Fibroblast of skin of left biceps (primary cell): ENCODE results near the gene MYCBP2.
"Not testable (repeated sequence)": the region's sequence is repeated elsewhere in the genome, so short reads cannot be mapped to it uniquely, and the experiment has no call there.

Experiments used
- DNase-seq, 2 experiments: peaks; one replicate each; pipeline ENCODE4 v3.0.0-alpha.2; 2013; ENCODE audit warnings: low read depth in 2 of 2

The MYCBP2 gene

DNA sequence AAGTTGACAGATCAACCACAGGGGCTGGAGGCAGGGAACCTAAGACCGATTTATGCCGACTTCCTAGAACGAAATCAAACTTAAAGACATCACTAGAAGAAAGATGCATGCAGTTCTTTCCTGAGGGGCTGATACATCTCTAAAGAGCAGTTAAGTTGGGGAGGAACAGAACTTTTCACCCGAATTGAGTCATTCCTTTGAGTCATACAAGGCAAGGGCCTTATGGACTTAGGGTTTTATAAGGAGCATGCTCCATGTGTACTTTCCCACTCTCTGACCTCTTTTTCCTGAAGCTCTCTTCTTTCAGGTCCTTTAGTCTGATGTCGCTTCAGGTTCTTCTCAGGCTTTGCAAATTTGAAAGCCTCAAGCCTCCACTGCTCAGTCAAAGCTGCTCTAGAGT is 292.0 kb downstream of the MYCBP2 start:
- no peak for DNase-seq

GRCh38 chr13:77033717-77034302 is 293.1 kb downstream of the MYCBP2 start:
- no peak for DNase-seq

DNA sequence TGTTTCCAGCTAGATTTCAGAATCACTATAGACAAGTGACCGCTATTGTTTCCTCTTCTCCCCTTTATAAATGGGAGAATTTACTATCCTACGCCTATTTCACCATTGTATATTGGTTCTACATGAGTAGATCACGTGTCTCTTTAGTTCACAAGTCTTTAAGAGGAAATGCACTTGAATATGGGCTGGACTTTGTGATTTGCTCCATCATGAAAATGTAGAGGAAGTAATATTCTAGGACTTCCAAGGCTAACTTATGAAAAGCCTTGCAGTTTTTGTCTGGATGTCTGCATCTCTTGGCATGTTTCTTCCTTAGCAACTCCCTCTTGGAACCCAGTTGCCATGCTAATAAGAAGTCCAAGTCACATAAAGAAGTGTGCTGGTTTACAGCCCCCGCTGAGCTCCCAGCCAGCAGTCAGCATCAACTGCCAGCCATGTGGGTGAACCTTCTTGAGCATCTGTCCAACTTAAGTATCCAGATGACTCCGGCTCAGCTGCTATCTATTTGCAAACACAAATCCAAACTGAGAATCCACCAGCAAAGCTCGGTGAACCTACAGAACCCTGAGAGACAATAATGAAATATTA is 295.1 kb downstream of the MYCBP2 start:
- no peak for DNase-seq

DNA sequence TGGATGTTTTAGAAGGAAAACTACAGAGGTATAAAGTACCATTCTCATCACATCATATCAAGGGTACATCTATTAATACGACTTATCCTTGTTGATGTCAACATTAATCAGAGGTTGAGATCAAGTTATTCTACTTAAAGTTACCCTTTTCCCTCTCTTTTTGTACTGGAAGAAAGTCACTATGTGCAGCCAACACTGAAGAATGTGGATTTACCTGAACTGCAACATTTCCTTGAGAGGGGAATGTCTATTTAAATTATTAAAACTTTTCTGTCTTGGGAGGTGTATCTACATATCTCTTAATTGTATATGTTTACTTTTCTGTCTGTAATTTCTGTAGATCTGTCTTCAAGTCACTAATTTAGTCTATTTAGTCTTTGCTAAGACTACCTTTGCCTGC is 297.5 kb downstream of the MYCBP2 start:
- no peak for DNase-seq

DNA sequence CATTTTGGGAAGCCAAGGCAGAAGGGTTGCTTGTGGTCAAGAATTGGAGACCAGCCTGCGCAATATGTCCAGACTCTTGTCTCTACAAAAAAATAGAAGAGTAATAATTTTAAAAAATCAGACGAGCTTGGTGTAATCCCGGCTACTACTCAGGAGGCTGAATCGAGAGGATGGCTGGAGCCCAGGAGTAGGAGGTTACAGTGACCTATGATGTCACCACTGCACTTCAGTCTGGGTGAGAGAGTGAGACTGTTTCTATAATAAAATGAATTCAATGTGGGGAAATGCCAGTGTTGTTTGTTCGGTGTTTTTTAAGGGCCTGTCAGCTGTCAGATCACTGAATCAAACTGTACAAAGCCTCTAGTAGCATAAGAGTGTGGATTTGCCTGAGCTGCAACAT is 298.7 kb downstream of the MYCBP2 start:
- no peak for DNase-seq

- peak; percentile 85 to 88 for DNase-seq
These were observed 299.9 kb downstream of the MYCBP2 start, which contains the start of gene FBXL3 for GRCh38 chr13:77026861-77027621. FBXL3 (minus strand) TSS chr13:77027159; CDS start chr13:77021860, 5,299 bp downstream.

GRCh38 chr13:77026255-77026860 is 300.5 kb downstream of the MYCBP2 start:
- DNase-seq: no peak

DNA sequence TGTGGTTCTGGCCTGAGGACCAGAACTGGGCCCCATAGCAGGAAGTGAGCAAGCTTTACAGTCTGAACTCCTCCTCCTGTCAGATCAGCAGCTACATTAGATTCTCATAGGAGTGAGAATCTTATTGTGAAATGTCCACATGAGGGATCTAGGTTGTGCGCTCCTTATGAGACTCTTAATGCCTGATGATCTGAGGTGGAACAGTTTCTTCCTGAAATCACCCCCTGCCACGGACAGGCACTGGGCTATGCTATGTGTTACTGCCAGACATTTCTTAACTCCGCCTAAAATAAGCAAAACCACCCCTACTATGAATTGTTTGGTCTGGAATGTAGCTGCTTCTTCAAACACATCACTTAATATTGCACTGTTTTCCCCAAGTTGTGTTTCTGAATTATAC is 304.6 kb downstream of the MYCBP2 start:
- DNase-seq: no peak

GRCh38 chr13:77019756-77020155 is 307.1 kb downstream of the MYCBP2 start:
- no peak for DNase-seq

GRCh38 chr13:77016888-77017623 is 309.8 kb downstream of the MYCBP2 start:
- no peak for DNase-seq

DNA sequence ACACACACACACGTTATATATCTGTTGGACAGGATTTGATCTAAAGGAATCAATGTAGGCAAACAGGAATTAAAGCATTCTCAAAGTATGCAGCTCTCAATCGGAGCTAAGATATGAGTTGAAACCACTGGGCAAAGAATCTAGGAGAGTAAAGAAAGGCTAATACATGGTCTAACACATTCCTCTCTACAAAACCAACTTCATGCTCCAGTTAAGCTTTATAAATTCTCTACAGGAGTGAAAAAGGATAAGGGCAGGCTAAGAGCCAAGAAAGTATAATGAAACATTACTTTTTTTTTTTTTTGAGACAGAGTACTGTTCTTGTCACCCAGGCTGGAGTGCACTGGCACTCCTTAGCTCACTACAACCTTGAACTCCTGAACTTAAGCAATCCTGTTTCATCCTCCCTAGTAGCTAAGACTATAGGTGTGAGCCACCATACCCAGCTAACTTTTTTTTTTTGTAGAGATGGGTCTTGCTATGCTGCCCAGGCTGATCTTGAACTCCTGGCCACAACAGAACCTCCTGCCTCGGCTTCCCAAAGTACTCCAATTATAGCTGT is 310.6 kb downstream of the MYCBP2 start:
- DNase-seq: no peak

GRCh38 chr13:77014906-77015685 is 311.8 kb downstream of the MYCBP2 start:
- DNase-seq: no peak

DNA sequence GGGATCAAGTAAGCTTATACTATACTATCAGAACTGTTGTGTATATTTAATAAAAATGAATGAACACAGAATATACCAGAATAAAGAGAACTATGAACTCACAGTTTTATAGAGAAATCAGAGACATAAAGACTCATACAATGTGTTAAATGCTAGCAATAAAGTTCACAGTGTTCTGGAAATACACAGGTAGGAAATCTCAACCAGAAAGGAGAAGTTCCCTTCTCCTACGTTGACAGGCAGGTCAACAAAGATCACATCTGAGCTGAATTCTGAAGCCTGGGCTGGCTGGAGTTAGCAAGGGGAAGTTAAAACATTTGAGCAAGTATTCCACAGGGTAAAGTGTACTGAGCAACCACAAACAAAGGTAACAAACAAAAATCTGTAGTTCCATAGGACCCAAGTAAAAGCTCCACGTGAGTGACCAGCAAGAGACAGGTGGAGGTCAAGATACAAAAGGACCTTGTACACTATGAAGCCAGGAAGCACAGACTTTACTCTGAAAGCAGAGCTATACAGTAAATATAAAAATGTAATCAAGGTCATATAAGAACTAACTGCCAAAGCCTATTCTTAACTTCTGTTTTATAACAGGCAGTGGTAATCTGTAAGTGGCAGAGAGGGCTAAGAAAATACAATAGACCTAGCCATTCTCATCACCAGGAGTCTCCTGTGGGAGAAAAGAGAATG is 312.9 kb downstream of the MYCBP2 start:
- DNase-seq: no peak

DNA sequence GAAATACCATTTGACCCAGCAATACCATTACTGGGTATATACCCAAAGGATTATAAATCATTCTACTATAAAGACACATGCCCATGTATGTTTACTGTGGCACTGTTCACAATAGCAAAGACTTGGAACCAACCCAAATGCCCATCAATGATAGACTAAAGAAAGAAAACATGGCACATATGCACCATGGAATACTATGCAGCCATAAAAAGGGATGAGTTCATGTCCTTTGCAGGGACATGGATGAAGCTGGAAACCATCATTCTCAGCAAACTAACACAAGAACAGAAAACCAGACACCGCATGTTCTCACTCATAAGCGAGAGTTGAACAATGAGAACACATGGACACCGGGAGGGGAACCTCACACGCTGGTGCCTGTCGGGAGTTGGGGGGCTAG is 317.2 kb downstream of the MYCBP2 start:
- not testable (repeated sequence) for DNase-seq

DNA sequence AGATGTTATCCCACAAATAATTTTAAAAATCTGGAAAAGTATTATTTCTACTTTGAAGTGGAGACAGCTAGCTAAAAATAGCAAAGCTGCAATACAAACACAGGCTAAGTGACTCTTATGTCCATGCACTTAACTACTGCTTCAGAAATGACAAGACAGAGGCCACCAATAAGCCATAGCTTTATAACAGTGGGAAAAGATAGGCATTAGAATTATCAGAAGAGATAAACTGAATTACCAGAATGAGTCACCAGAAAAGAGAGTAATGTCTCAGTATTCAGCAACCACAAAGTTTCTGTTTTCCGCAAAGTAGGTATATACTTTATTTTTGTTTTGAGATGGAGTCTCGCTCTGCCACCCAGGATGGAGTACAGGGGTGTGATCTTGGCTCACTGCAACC is 317.9 kb downstream of the MYCBP2 start:
- no peak for DNase-seq

DNA sequence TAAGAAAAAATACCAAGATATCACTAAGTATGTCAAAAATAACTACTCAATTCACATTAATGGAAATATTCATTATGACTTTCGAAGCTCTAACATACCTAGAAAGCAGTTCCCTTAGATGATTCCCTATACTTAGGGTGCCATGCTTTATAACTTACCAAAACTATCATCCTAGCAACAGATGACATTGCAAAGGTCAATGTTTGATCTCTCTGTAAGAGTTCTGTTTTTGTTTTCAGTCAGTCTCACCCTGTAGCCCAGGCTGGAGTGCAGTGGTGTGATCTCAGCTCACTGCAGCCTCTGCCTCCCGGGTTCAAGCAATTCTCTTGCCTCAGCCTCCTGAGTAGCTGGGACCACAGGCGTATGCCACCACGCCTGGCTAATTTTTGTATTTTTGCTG is 318.6 kb downstream of the MYCBP2 start:
- DNase-seq: not testable (repeated sequence)

GRCh38 chr13:77002590-77003190 is 324.2 kb downstream of the MYCBP2 start:
- DNase-seq: no peak

DNA sequence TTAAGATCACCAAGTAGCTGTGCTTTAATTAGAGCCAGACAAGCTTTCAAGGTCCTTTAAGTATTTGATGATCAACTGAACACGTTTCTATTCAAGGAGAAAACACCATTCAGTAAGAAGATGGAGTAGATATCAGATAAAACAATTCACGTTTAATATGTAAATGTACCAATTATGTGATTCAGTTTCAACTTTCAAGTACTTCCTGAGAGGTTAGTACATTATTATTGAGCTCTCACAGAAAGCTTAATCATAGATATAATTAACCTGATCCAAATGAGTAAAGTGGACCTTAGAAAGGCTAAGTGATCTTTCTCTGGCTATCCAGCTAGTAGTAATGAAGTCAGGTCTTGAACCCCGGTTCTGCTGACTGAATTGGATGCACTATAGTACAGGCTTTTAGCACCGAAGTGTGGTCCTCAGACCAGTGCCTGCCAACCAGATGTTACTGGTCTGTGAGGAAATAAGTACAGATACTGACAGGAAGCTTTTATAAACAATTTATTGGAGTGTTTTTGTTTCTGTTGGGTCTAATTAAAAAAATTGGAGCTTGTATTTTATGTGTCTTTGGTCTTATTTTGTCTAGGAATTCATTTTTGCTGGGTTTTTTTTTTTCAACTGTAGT is 324.8 kb downstream of the MYCBP2 start:
- no peak for DNase-seq

GRCh38 chr13:77001540-77001939 is 325.4 kb downstream of the MYCBP2 start:
- no peak for DNase-seq
